Measurements from ENCODE around the gene GAS2L1. TPM values are rescaled to one million over a fixed set of nuclear protein-coding genes. Genes with fewer than 3 reads are reported as not detected.

Gene GAS2L1
- total RNA-seq, 3 donors from 2014 or later: 19.7 to 34.7 (median 24.7) TPM

- intact Hi-C loops (cut with DNase I, micrococcal nuclease): no loop called here
- peak; percentile 11 for ATAC-seq
These were observed 3.6 kb upstream of the GAS2L1 start for GRCh38 chr22:29302681-29303465.

GRCh38 chr22:29305836-29306174 lies 645 bp upstream of the GAS2L1 start:
- intact Hi-C loops (cut with DNase I, micrococcal nuclease): no loop called here
- no peak for TF ChIP-seq CTCF (IDR thresholded peaks at IDR 0.05)
- H3K4me1 ChIP-seq (ENCODE audit: low read depth): peaks cover 52% of the 10 kb centered on the region
- H3K4me3 ChIP-seq: peak overlapping the region; percentile 75
- ATAC-seq (no peak), DNase-seq (no peak)
- H3K36me3 ChIP-seq (ENCODE audit: low read depth): no peaks in the 10 kb centered on the region
- no peaks in the 10 kb centered on the region for H3K9me3 ChIP-seq

More at GRCh38 chr22:29302681-29303465, 3.6 kb upstream of the GAS2L1 start:
- DNase-seq: peak in 1 of 3 donors; percentile 49
- no peak overlapping the region for H3K4me3 ChIP-seq
- peaks cover 23% of the 10 kb centered on the region for H3K4me1 ChIP-seq (ENCODE audit: low read depth)
- TF ChIP-seq CTCF (IDR thresholded peaks at IDR 0.05): no peak
- H3K9me3 ChIP-seq: no peaks in the 10 kb centered on the region
- peaks cover 14% of the 10 kb centered on the region for H3K36me3 ChIP-seq (ENCODE audit: low read depth)

GRCh38 chr22:29306835-29307595 lies 565 bp downstream of the GAS2L1 start:
- peak; percentile 74 for ATAC-seq
- peak overlapping the region; percentile 75 for H3K4me3 ChIP-seq

GRCh38 chr22:29307596-29308147 lies 1.2 kb downstream of the GAS2L1 start:
- intact Hi-C loops (cut with DNase I, micrococcal nuclease): no loop called here
- DNase-seq: no peak
- H3K36me3 ChIP-seq (ENCODE audit: low read depth): no peaks in the 10 kb centered on the region
- H3K4me1 ChIP-seq (ENCODE audit: low read depth): peaks cover 58% of the 10 kb centered on the region
- no peaks in the 10 kb centered on the region for H3K9me3 ChIP-seq
- no peak for TF ChIP-seq CTCF (IDR thresholded peaks at IDR 0.05)
- H3K4me3 ChIP-seq: peak overlapping the region; percentile 75
- no peak for ATAC-seq

More at GRCh38 chr22:29306835-29307595, 565 bp downstream of the GAS2L1 start:
- H3K4me1 ChIP-seq (ENCODE audit: low read depth): peaks cover 62% of the 10 kb centered on the region
- H3K9me3 ChIP-seq: no peaks in the 10 kb centered on the region
- intact Hi-C loops (cut with DNase I, micrococcal nuclease): no loop called here
- peak; percentile 84 to 88 (median 85) for DNase-seq
- no peaks in the 10 kb centered on the region for H3K36me3 ChIP-seq (ENCODE audit: low read depth)
- TF ChIP-seq CTCF (IDR thresholded peaks at IDR 0.05): no peak

- H3K36me3 ChIP-seq (ENCODE audit: low read depth): no peaks in the 10 kb centered on the region
- peaks cover 57% of the 10 kb centered on the region for H3K4me1 ChIP-seq (ENCODE audit: low read depth)
- intact Hi-C loops (cut with DNase I, micrococcal nuclease): no loop called here
- DNase-seq: peak in 2 of 3 donors; percentile 54 to 61
- H3K4me3 ChIP-seq: no peak overlapping the region
- no peak for ATAC-seq
- no peak for TF ChIP-seq CTCF (IDR thresholded peaks at IDR 0.05)
- no peaks in the 10 kb centered on the region for H3K9me3 ChIP-seq
These were observed 1.8 kb downstream of the GAS2L1 start for GRCh38 chr22:29308148-29308790.

Data from mucosa of descending colon (tissue), 3 donors.